ENCODE measurements around the gene PCSK2.

Gene PCSK2

GRCh38 chr20:17334932-17335331, 108.1 kb downstream of the PCSK2 start:
- DNase-seq (ENCODE audit: low read depth in 2 of 2) = no peak

- no peak for DNase-seq (ENCODE audit: low read depth in 2 of 2)
These were observed 112.2 kb downstream of the PCSK2 start for GRCh38 chr20:17339000-17339399.

GRCh38 chr20:17343091-17343490, 116.3 kb downstream of the PCSK2 start:
- no peak for DNase-seq (ENCODE audit: low read depth in 2 of 2)

GRCh38 chr20:17343656-17344452, 117.0 kb downstream of the PCSK2 start:
- peak; percentile 97 to 98 for DNase-seq (ENCODE audit: low read depth in 2 of 2)

GRCh38 chr20:17344790-17345189, 118.0 kb downstream of the PCSK2 start:
- DNase-seq (ENCODE audit: low read depth in 2 of 2) = no peak

- peak; percentile 32 to 34 for DNase-seq (ENCODE audit: low read depth in 2 of 2)
These were observed 118.5 kb downstream of the PCSK2 start for GRCh38 chr20:17345321-17345720.

GRCh38 chr20:17350321-17350720, 123.5 kb downstream of the PCSK2 start:
- DNase-seq (ENCODE audit: low read depth in 2 of 2) = no peak

- no peak for DNase-seq (ENCODE audit: low read depth in 2 of 2)
These were observed 130.4 kb downstream of the PCSK2 start for GRCh38 chr20:17357238-17357637.

GRCh38 chr20:17358854-17359253, 132.0 kb downstream of the PCSK2 start:
- no peak for DNase-seq (ENCODE audit: low read depth in 2 of 2)

- no peak for DNase-seq (ENCODE audit: low read depth in 2 of 2)
These were observed 137.8 kb downstream of the PCSK2 start for GRCh38 chr20:17364681-17365080.

- DNase-seq (ENCODE audit: low read depth in 2 of 2) = no peak
These were observed 139.0 kb downstream of the PCSK2 start for GRCh38 chr20:17365831-17366230.

- DNase-seq (ENCODE audit: low read depth in 2 of 2) = no peak
These were observed 142.7 kb downstream of the PCSK2 start for GRCh38 chr20:17369506-17369905.

- DNase-seq (ENCODE audit: low read depth in 2 of 2) = no peak
These were observed 146.1 kb downstream of the PCSK2 start for GRCh38 chr20:17372806-17373440.

GRCh38 chr20:17374086-17374485, 147.2 kb downstream of the PCSK2 start:
- no peak for DNase-seq (ENCODE audit: low read depth in 2 of 2)

GRCh38 chr20:17376031-17376430, 149.2 kb downstream of the PCSK2 start:
- no peak for DNase-seq (ENCODE audit: low read depth in 2 of 2)

- DNase-seq (ENCODE audit: low read depth in 2 of 2) = no peak
These were observed 150.4 kb downstream of the PCSK2 start for GRCh38 chr20:17377231-17377630.

- DNase-seq (ENCODE audit: low read depth in 2 of 2) = no peak
These were observed 152.8 kb downstream of the PCSK2 start for GRCh38 chr20:17379651-17380050.

GRCh38 chr20:17380801-17381200, 154.0 kb downstream of the PCSK2 start:
- DNase-seq (ENCODE audit: low read depth in 2 of 2) = peak; percentile 57 to 59

GRCh38 chr20:17381724-17382123, 154.9 kb downstream of the PCSK2 start:
- DNase-seq (ENCODE audit: low read depth in 2 of 2) = no peak

GRCh38 chr20:17385798-17386197, 159.0 kb downstream of the PCSK2 start:
- DNase-seq (ENCODE audit: low read depth in 2 of 2) = no peak

- DNase-seq (ENCODE audit: low read depth in 2 of 2) = no peak
These were observed 163.8 kb downstream of the PCSK2 start for GRCh38 chr20:17390655-17391054.

- no peak for DNase-seq (ENCODE audit: low read depth in 2 of 2)
These were observed 164.4 kb downstream of the PCSK2 start for GRCh38 chr20:17391127-17391771.

GRCh38 chr20:17394411-17394810, 167.6 kb downstream of the PCSK2 start:
- no peak for DNase-seq (ENCODE audit: low read depth in 2 of 2)
